SK-N-SH (cell line): ENCODE data around the gene SLC5A4. TPM values are rescaled to one million over a fixed set of nuclear protein-coding genes. Genes with fewer than 3 reads are reported as not detected.

Source experiments
- CTCF ChIA-PET: fragments of 300-600, 350-600 bp; formaldehyde crosslinking; extraction: SDS; loops from one replicate; lab custom pipeline; 2021; lab: Yijun Ruan, JAX
- POLR2A ChIA-PET: fragments of 350-600 bp; sonication (Branson Sonifier 250); formaldehyde crosslinking; extraction: SDS; loops from one replicate; lab custom pipeline; 2020; ENCODE audit warnings: antibody characterized with exemption, inconsistent platforms; lab: Yijun Ruan, JAX
- DNase-seq: peaks from one replicate; pipeline ENCODE4 v3.0.0; 2012
- H2AFZ ChIP-seq: fragments of 200-600 bp; sonication (generic); 2 replicates; pipeline ENCODE4 v1.8.1; 2016; ENCODE audit warnings: antibody characterized with exemption, mild to moderate bottlenecking, low read depth
- H3F3A ChIP-seq: fragments of 200-600 bp; sonication (generic); replicated peaks from 2 replicates; pipeline ENCODE3; 2016; ENCODE audit warnings: antibody characterized with exemption, mild to moderate bottlenecking; ENCODE audit not compliant: insufficient read depth
- H3K27ac ChIP-seq, 2 experiments: fragments of 200-500 bp in 1 of 2; fragments of 200-600 bp in 1 of 2; sonication (Bioruptor generic) in 1 of 2; sonication (generic), shearing (Covaris generic) in 1 of 2; 2 replicates each; pipeline versions ENCODE4 v1.5.1 to v1.6.1; 2014 to 2016; ENCODE audit warnings: low read depth in 2 of 2, inconsistent platforms in 1 of 2, low read length in 1 of 2, mild to moderate bottlenecking in 1 of 2, mixed read lengths in 1 of 2
- H3K27me3 ChIP-seq: fragments of 200-600 bp; sonication (generic), shearing (Covaris generic); 2 replicates; pipeline ENCODE4 v1.6.1; 2016; ENCODE audit warnings: mixed run types; ENCODE audit not compliant: insufficient read depth
- H3K36me3 ChIP-seq, 2 experiments: fragments of 200-500 bp in 1 of 2; fragments of 200-600 bp in 1 of 2; sonication (Bioruptor generic) in 1 of 2; sonication (generic) in 1 of 2; replicated peaks in 1 of 2; 2 replicates each; pipeline versions ENCODE3 to v1.5.1; 2014 to 2016; ENCODE audit warnings: low read length in 1 of 2, mild to moderate bottlenecking in 1 of 2; ENCODE audit not compliant: insufficient read depth in 2 of 2, control insufficient read depth in 1 of 2
- H3K4me1 ChIP-seq, 2 experiments: fragments of 200-500 bp in 1 of 2; fragments of 200-600 bp in 1 of 2; sonication (Bioruptor generic) in 1 of 2; sonication (generic), shearing (Covaris generic) in 1 of 2; 2 replicates each; pipeline versions ENCODE4 v1.5.1 to v1.6.1; 2014 to 2016; ENCODE audit warnings: low read depth in 1 of 2, low read length in 1 of 2, mixed run types in 1 of 2; ENCODE audit not compliant: insufficient read depth in 2 of 2, control insufficient read depth in 1 of 2
- H3K4me2 ChIP-seq: fragments of 200-600 bp; sonication (generic), shearing (Covaris generic); 2 replicates; pipeline ENCODE4 v1.6.1; 2017; ENCODE audit warnings: mixed run types
- H3K4me3 ChIP-seq, 2 experiments: fragments of 200-500 bp in 1 of 2; fragments of 200-600 bp in 1 of 2; sonication (Bioruptor generic) in 1 of 2; sonication (generic), shearing (Covaris generic) in 1 of 2; 2 replicates each; pipeline versions ENCODE4 v1.5.1 to v1.8.1; 2014 to 2016; ENCODE audit warnings: low read depth in 2 of 2, inconsistent platforms in 1 of 2, low read length in 1 of 2, mild to moderate bottlenecking in 1 of 2, mixed read lengths in 1 of 2, moderate library complexity in 1 of 2
- H3K79me2 ChIP-seq: fragments of 200-600 bp; sonication (generic); 2 replicates; pipeline ENCODE4 v1.8.1; 2017; ENCODE audit warnings: mild to moderate bottlenecking; ENCODE audit not compliant: insufficient read depth
- H3K9ac ChIP-seq: fragments of 200-600 bp; sonication (generic); 2 replicates; pipeline ENCODE4 v1.6.1; 2017; ENCODE audit warnings: mixed run types
- H3K9me2 ChIP-seq: fragments of 200-600 bp; sonication (generic); 2 replicates; pipeline ENCODE4 v1.6.1; 2017; ENCODE audit warnings: mixed run types
- H3K9me3 ChIP-seq: fragments of 200-600 bp; sonication (generic); 2 replicates; pipeline ENCODE4 v1.6.1; 2017; ENCODE audit warnings: mixed run types, mild to moderate bottlenecking, moderate library complexity
- H4K20me1 ChIP-seq: fragments of 200-600 bp; sonication (generic); 2 replicates; pipeline ENCODE4 v1.6.1; 2017; ENCODE audit warnings: mild to moderate bottlenecking, mixed run types; ENCODE audit not compliant: insufficient read depth
- CHD2 ChIP-seq: fragments of 150-350 bp; IDR thresholded peaks from 2 replicates; pipeline ENCODE4 v1.6.1; 2018; ENCODE audit warnings: low read length; ENCODE audit not compliant: partially characterized antibody
- EZH2phosphoT487 ChIP-seq: fragments of 200-600 bp; sonication (generic); IDR thresholded peaks from 2 replicates; pipeline ENCODE4 v1.6.1; 2017; ENCODE audit warnings: low read depth, mixed run types, mild to moderate bottlenecking, antibody characterized with exemption, moderate library complexity, borderline replicate concordance
- FOSL2 ChIP-seq: IDR thresholded peaks from 2 replicates; pipeline ENCODE4 v1.4.0; 2012; ENCODE audit warnings: low read depth, mild to moderate bottlenecking, moderate library complexity, borderline replicate concordance
- FOXJ3 ChIP-seq: sonication (generic); formaldehyde crosslinking; IDR thresholded peaks from 2 replicates; pipeline ENCODE4 v1.5.1; 2020; ENCODE audit warnings: mild to moderate bottlenecking, missing genetic modification reagents
- FOXM1 ChIP-seq: IDR thresholded peaks from 2 replicates; pipeline ENCODE4 v1.4.0; 2012; ENCODE audit warnings: low read depth, mild to moderate bottlenecking
- JUND ChIP-seq: IDR thresholded peaks from 2 replicates; pipeline ENCODE4 v1.4.0; 2012
- MAX ChIP-seq: IDR thresholded peaks from 2 replicates; pipeline ENCODE4 v1.4.0; 2012; ENCODE audit warnings: low read depth
- MXI1 ChIP-seq: IDR thresholded peaks from 2 replicates; pipeline ENCODE4 v1.6.1; 2012; ENCODE audit warnings: mild to moderate bottlenecking, low read depth, low read length, improper control_type of control experiment
- NFIC ChIP-seq: IDR thresholded peaks from 2 replicates; pipeline ENCODE4 v1.4.0; 2012; ENCODE audit warnings: borderline replicate concordance
- NRF1 ChIP-seq: IDR thresholded peaks from 2 replicates; pipeline ENCODE4 v1.6.1; 2012; ENCODE audit warnings: low read depth, mild to moderate bottlenecking, low read length
- POLR2AphosphoS5 ChIP-seq: IDR thresholded peaks from 2 replicates; pipeline ENCODE4 v1.6.1; 2012; ENCODE audit warnings: low read depth, low read length
- RFX5 ChIP-seq: IDR thresholded peaks from 2 replicates; pipeline ENCODE4 v1.6.1; 2012; ENCODE audit warnings: mild to moderate bottlenecking, improper control_type of control experiment, low read length
- RXRA ChIP-seq: IDR thresholded peaks from 2 replicates; pipeline ENCODE4 v1.4.0; 2012; ENCODE audit warnings: low read depth, mild to moderate bottlenecking, borderline replicate concordance
- SIN3A ChIP-seq: IDR thresholded peaks from 2 replicates; pipeline ENCODE4 v1.6.1; 2012; ENCODE audit warnings: low read depth, mild to moderate bottlenecking, low read length, moderate library complexity, borderline replicate concordance
- SMC3 ChIP-seq: IDR thresholded peaks from 2 replicates; pipeline ENCODE4 v1.6.1; 2012; ENCODE audit warnings: low read depth, low read length, improper control_type of control experiment
- TAF1 ChIP-seq: IDR thresholded peaks from 2 replicates; pipeline ENCODE4 v1.6.1; 2012; ENCODE audit warnings: low read depth, mild to moderate bottlenecking, low read length, moderate library complexity, borderline replicate concordance
- USF1 ChIP-seq: IDR thresholded peaks from 2 replicates; pipeline ENCODE4 v1.4.0; 2012; ENCODE audit warnings: low read depth, borderline replicate concordance
- USF2 ChIP-seq: fragments of 150-350 bp; IDR thresholded peaks from 2 replicates; pipeline ENCODE4 v1.6.1; 2017; ENCODE audit warnings: antibody characterized with exemption, low read length, low read depth, borderline replicate concordance
- ZBTB33 ChIP-seq: IDR thresholded peaks from 2 replicates; pipeline ENCODE4 v1.4.0; 2012; ENCODE audit warnings: low read depth, borderline replicate concordance
- WGBS: methylation state at CpG from one replicate; pipeline ENCODE4 v1.1.6; 2017; ENCODE audit warnings: low lambda C conversion rate; 5-methylcytosine and 5-hydroxymethylcytosine counted together
- polyA plus RNA-seq, 3 experiments: library from polyadenylated mRNA; depleted of rRNA; stranded (reverse); fragments of >200 nt; gene quantifications; 2 replicates each; pipeline ENCODE4 v1.2.3, GENCODE V29; 2012

The SLC5A4 gene
- polyA plus RNA-seq, 1 of the 3 experiments (the other 2 are of a cell fraction) = 0.15 TPM

- TF ChIP-seq RXRA (no peak), NFIC (no peak), MAX (no peak), SIN3A (no peak), SMC3 (peak; percentile 31), EZH2phosphoT487 (no peak), FOSL2 (no peak), JUND (no peak), TAF1 (no peak), ZBTB33 (no peak)
Measured at GRCh38 chr22:32206774-32207758, 48.1 kb downstream of the SLC5A4 start (continued).

- no peaks in the 10 kb centered on the region for H3K79me2 ChIP-seq
- peaks cover 18% of the 10 kb centered on the region; the same call in 1 of the 2 replicates for H3K27me3 ChIP-seq
- H3K27ac ChIP-seq = no peak overlapping the region
- ChIA-PET POLR2A (no interaction called here), CTCF (interaction anchor here (0.6 to 2.7 kb wide), 12 partner anchors 10 to 281 kb away, joined by 3 to 12 read pairs (median 4); no protein-coding TSS in a partner anchor)
- WGBS = 20% methylated on average over 2 of the region's 30 CpGs
- DNase-seq = peak; percentile 77
- peaks cover 4% of the 10 kb centered on the region for H3F3A ChIP-seq
- peak overlapping the region in 1 of 2 experiments; percentile 58; a peak in 2 of 4 replicates for H3K4me3 ChIP-seq
- peaks cover 0 to 38% of the 10 kb centered on the region in 2 experiments; a peak in 1 of 4 replicates for H3K4me1 ChIP-seq
- H3K9me3 ChIP-seq = no peaks in the 10 kb centered on the region
- no peaks in the 10 kb centered on the region for H3K9me2 ChIP-seq
- H4K20me1 ChIP-seq = no peaks in the 10 kb centered on the region
- no peak overlapping the region for H2AFZ ChIP-seq
- peak overlapping the region; percentile 99; the same call in 1 of the 2 replicates for H3K4me2 ChIP-seq
- no peak overlapping the region for H3K9ac ChIP-seq
- H3K36me3 ChIP-seq = no peaks in the 10 kb centered on the region
- TF ChIP-seq CHD2 (no peak), ZBTB33 (no peak), USF2 (no peak), MXI1 (no peak), MAX (no peak), SIN3A (no peak), USF1 (no peak), FOXM1 (no peak), NRF1 (no peak), FOSL2 (no peak), FOXJ3 (CRISPR knock-in tag) (no peak), POLR2AphosphoS5 (no peak), RFX5 (no peak)
Measured at GRCh38 chr22:32205974-32206773, 49.0 kb downstream of the SLC5A4 start.
